ENCODE results near the gene DDX25.
"Not testable (repeated sequence)": the region's sequence is repeated elsewhere in the genome, so short reads cannot be mapped to it uniquely, and the experiment has no call there.

Gene DDX25

DNA sequence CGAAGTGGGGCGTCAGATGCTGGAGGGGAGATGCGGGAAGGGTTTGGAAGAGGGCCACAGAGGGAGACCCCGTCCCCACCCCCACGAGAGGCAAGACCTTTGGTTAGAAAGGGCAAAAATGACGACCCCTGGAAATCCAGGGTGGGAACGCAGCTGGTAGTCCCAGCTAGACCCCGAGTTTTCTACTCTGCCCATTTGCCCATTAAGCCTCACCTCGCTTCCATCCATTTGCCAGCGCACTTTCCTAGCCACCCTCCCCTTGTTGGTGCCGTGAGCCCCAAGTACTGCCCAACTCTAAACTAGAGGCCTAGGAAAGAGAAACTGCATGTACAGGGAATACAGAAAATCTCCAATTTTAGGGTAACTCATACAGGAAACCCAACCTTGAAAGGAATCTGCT is 370 bp downstream of the DDX25 start:
- no peak for DNase-seq (ENCODE audit: low read depth)

DNA sequence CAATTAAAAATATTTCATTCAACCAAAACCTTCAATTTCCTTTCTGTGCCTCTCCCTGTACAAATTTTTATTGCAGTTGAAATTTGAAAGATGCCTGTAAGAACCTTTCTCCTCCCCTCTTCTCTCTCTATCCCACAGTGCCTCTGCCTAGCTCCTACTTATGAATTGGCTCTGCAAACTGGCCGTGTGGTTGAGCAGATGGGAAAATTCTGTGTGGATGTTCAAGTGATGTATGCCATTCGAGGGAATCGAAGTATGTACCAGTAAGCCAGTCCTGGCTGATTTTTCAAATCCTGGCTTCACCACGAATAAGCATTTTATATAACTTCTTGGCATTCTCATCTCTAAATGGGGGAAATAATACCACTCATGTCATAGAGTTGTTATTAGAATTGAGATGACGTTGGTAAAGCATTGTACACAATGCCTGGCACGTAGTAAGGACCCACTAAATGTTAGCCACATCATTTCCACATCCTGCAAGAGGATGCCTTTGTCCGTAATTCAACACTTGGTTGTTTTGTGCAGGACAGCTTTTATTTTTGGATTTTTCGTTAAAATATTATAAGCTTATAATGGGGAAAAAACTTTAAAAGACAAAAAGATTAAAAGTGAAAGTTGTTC is 6.0 kb downstream of the DDX25 start:
- no peak for DNase-seq (ENCODE audit: low read depth)

GRCh38 chr11:125914601-125915000 is 10.3 kb downstream of the DDX25 start:
- DNase-seq (ENCODE audit: low read depth), result not testable (repeated sequence)

DNA sequence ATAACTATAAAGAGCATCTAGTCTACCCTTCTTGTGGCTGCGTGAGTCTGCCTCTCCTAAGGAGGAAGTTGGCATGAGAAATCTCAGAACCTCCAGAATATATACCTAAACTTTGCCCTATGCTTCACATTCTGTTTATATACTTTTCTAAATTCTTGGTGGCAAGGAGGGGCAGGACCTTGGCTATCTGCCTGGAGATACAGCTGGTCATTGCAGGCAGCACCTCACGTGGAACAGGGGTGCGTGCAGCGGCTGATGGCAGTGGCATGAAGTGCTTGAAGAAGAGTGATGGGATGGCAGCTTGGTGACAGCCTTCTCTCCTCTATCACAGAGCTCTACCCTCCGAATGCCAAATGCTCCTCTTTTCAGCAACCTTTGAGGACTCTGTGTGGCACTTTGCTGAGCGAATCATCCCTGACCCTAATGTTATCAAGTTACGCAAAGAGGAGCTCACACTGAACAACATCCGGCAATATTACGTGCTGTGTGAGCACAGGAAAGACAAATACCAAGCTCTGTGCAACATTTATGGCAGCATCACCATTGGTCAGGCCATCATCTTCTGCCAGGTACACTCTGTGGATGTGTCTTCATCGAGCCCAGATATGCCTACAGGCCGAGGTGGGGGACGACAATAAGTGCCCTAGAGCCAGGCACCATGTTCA is 12.5 kb downstream of the DDX25 start:
- DNase-seq (ENCODE audit: low read depth), result no peak

GRCh38 chr11:125918140-125918840 is 14.0 kb downstream of the DDX25 start:
- no peak for DNase-seq (ENCODE audit: low read depth)

DNA sequence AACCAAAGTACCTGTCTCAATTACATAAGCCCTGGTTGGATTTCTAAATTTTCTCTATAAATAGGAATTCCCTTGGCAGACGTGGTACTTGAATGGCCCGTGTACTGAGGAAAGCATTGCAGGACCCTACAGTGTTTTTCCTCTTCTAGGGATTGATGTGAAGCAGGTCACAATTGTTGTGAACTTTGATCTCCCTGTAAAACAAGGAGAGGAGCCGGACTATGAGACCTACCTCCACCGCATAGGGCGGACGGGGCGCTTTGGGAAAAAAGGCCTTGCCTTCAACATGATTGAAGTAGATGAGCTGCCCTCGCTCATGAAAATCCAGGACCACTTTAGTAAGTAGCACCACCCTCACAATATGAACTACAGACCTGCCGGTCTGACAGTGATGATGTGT is 16.7 kb downstream of the DDX25 start:
- no peak for DNase-seq (ENCODE audit: low read depth)

- no peak for DNase-seq (ENCODE audit: low read depth)
These were observed 17.8 kb downstream of the DDX25 start for GRCh38 chr11:125922156-125922555.

DNA sequence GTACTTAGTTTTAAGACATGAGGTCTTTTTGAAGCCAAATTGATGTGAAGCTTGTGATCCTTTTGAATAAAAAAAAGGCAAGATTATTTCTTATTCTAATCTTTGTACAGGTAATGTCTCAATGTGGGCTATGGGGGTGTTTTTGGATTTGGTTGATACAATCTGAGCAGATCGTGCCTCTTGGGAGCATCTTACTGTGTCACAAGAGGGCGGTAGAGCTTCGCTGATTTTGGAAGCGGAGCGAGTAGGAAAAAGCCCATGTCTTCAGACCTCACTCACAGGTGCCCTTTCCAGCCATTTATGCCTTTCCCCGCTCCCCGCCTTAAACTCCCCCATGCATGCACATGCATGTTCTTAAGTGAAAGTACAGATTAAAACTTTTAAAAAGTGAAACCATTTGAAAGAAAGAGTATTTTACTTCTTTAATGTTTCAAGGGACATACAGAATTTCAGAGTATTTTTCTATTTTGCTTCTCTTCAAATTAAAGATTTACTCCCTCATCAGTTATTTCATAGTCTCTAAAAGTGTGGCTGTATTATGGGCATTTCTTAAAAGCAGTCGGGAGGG is 18.8 kb downstream of the DDX25 start:
- DNase-seq (ENCODE audit: low read depth), result no peak

DNA sequence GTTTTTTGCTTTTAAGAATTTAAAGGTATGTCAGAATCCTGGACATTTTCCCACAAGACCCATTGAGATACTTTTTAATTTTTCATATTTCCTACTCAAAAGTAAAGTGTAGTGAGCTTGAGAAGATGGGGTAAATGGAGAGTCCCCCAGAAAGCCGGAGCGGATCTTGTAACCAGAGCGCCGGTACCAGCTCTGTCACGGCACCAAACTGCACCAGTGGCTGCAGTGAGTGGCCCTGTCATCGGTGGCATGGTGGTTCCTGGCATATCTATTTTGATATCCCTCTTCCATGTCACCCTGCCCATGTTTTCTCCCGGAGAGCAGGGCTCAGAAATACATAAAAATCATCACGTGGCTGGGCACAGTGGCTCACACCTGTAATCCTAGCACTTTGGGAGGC is 19.3 kb downstream of the DDX25 start:
- no peak for DNase-seq (ENCODE audit: low read depth)

GRCh38 chr11:125924384-125925007 is 20.2 kb downstream of the DDX25 start:
- no peak for DNase-seq (ENCODE audit: low read depth)

GRCh38 chr11:125925247-125925740 is 21.0 kb downstream of the DDX25 start:
- DNase-seq (ENCODE audit: low read depth), result no peak

DNA sequence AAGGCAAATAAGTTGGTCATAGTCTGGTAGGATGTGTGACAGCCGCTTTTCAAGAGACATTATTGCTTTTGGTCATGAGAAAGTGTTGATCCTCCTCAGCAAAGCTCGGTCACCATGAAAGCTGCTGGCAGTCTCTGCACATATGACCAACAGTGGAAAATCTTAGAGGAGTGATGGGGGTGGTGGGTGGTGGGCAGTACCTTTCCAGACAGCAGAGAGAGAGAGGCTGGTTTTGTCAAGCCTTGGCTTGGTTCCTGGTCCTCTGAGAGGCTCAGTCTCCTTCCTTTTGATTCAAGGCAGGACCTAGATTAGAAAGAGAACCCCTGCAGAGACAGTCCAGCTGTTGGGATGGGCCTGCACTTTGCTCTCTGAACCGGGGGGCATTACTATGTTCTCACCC is 21.5 kb downstream of the DDX25 start:
- no peak for DNase-seq (ENCODE audit: low read depth)

GRCh38 chr11:125926682-125927081 is 22.4 kb downstream of the DDX25 start:
- DNase-seq (ENCODE audit: low read depth), result no peak

DNA sequence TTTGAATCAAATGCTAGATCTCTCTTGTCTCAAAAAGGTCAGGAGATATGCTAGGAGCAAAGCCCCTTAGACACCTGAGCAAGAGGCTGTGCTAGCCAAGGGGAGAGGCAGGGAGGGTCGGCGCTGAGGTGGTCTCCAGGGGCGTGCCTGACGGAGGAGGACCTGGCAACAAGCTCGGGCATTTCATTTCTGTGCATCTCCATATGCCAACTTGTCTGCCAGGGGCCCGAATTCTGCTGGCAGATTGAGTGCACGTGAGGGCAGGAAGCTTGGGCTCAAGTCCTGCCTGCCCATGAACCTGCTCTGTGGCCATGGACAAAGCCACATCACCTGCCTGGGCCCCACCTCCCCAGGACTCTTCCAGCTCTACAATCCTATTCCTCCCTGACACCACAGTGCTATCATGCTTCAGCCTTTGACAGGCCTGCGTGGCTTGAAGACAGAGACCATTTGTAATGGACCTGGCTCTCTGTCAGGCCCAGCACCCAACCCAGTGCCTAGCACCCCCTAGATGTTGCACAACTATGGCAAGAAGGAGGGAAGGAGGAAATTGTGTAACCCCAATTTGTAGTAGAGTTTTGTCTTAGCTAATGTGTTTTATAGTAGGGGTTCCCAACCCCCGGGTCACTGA is 25.3 kb downstream of the DDX25 start:
- DNase-seq (ENCODE audit: low read depth), result no peak

DNA sequence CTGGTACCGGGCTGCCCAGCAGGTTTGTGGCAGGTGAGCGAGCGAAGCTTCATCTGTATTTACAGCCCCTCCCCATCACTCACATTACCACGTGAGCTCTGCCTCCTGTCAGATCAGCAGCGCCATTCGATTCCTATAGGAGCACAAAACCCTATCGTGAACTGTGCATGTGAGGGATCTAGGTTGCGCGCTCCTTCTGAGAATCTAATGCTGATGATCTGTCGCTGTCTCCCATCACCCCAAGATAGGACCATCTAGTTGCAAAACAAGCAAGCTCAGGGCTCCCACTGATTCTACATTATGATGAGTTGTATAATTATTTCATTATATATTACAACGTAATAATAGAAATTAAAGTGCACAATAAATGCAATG is 25.8 kb downstream of the DDX25 start:
- no peak for DNase-seq (ENCODE audit: low read depth)

DNA sequence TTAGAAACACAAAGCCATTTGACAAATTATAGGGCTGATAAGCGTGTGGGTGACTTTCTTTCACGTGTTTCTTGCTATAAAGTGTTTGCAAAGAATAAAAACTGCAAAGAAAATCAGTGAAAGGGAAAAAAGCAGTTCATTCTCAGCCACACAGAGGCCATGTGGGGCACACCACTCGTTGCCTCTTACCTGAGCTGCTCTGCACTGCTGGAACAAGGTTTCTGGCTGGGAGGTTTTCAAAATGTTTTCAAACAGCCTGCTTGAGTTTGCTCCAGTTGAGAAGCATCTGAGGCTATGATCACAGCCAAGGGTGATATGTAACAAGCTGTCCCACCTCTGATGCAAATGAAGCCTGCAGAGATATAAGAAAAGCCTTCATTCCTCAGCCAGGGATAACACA is 26.8 kb downstream of the DDX25 start:
- no peak for DNase-seq (ENCODE audit: low read depth)

DNA sequence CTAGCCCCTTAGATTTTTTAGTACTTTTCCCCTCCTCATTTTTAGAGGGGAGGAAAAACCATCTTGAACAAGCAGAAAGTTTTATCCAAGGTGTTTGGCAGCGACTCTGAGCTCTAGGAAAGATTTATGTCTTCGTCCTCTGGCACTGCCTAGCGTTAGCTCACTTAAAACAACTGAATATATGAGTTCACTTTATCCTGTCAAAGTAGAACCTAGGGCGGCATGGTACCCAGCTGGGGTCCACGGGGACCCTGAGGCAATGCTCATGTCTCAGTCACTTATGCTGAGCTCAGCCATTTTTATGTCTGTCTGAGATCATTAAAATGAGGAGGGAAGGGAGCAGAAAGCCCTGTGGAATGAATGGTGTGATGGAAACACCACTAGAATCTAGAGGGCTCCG is 27.4 kb downstream of the DDX25 start:
- DNase-seq (ENCODE audit: low read depth), result no peak

GRCh38 chr11:125932301-125932700 is 28.0 kb downstream of the DDX25 start:
- no peak for DNase-seq (ENCODE audit: low read depth)

DNA sequence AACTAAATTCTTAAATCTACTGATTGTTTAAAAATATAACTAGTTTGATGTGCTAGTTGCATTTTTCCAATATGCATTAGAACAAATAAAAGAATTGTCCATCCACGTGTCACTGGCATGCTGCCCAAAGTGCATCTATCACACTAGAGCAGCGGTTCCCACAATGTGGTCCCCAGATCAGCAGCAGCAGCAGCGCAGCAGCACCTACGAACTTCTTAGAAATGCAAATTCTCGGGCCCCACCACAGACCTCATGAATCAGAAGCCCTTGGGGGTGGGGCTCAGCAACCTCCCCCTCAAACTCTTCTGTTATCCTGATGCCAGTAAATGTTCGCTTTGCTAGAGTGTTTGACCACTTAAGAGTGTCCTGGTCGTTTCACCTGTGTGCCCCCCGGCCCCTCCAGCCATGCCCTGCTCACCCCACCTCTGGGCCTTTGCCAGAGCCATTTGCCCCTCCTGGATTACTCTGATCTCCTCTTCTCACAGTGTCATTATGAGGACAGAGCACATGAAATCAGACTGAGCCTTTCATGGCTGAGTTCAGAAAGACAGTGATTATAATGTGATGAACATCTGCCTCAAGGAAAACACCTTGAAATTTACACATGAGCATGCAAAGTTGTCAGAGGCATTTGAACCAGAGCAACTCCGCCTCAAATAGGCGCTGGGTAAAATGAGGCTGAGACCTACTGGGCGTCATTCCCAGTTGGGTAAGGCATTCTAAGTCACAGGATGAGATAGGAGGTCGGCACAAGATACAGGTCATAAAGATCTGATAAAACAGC is 28.9 kb downstream of the DDX25 start:
- no peak for DNase-seq (ENCODE audit: low read depth)

DNA sequence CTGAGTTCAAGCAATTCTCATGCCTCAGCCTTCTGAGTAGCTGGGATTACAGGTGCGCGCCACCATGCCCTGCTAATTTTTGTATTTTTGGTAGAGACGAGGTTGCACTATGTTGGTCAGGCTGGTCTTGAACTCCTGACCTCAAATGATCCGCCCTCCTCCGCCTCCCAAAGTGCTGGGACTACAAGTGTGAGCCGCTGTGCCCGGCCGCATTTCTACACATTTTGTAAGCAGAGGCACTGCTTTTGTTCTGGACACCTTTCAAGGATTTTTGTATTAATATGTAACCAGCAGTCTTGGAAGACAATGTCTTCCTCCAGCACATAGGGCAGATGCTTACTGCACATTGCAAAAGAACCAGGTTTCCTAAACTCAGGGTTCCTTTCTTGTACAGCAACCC is 30.2 kb downstream of the DDX25 start:
- no peak for DNase-seq (ENCODE audit: low read depth)

DNA sequence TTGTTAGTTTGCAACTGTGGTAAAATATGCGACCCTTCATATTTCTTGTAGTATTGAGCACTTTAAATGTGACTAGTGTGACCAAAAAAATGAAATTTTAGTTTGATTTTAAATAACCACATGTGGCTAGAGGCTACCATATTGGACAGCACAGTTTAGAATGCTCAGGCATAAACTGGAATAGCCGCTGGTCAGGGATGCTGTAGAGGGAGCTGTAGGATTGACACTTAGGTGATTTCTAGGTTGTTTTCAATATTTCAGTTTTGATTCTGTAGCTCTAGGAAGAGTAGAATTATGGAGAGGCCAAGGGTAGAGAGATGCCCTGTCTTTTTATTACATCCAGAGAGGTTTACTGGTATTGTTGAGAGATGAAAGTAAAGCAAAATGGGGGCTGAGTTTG is 30.7 kb downstream of the DDX25 start:
- no peak for DNase-seq (ENCODE audit: low read depth)

Data from stimulated activated CD8-positive, alpha-beta memory T cell treated with anti-CD3 and anti-CD28 coated beads, Interleukin-15, amount 100 ng/mL, for 24 hours (primary cell).